Right ventricle myocardium inferior (tissue), 1 donor: ENCODE results near the gene ARRDC4. TPM values are rescaled to one million over a fixed set of nuclear protein-coding genes. Genes with fewer than 3 reads are reported as not detected.

ENCODE experiments used
- ATAC-seq: fragments of 200-7000 bp; cut with Tn5 transposase; one replicate; pipeline ENCODE4 v1.9.1; 2020; ENCODE audit warnings: mild to moderate bottlenecking, moderate library complexity
- DNase-seq: peaks from one replicate; pipeline ENCODE4 v3.0.0; 2021; ENCODE audit errors: missing footprints
- intact Hi-C: fragments of 100-400 bp; cut with DNase I; formaldehyde crosslinking; loops from one replicate; pipeline ENCODE4 v1.11.0; 2022
- total RNA-seq: library from RNA; stranded (reverse); fragmentation: NEBNext Ultra II Directional; extraction: Animal tissue kit (Norgen Biotek cat#: 25700); gene quantifications from one replicate; pipeline ENCODE4 v1.2.1, GENCODE V29; 2021
- donor health status: DM: no; HTN: yes; CAD: no; lungs with severe emphysema.

ARRDC4 gene
- total RNA-seq, 1 donor from 2014 or later: 15.9 TPM

- ATAC-seq (no peak), DNase-seq (no peak)
- intact Hi-C loops: no loop called here
Measured at GRCh38 chr15:98013631-98014030, 53.1 kb downstream of the ARRDC4 start.

GRCh38 chr15:98017150-98017964 lies 56.9 kb downstream of the ARRDC4 start:
- DNase-seq (no peak), ATAC-seq (no peak)
- intact Hi-C loops: no loop called here

- intact Hi-C loops: no loop called here
- DNase-seq (no peak), ATAC-seq (no peak)
Measured at GRCh38 chr15:98018761-98019351, 58.4 kb downstream of the ARRDC4 start.
